ENCODE measurements around the gene NTMT1. TPM values are rescaled to one million over a fixed set of nuclear protein-coding genes. Genes with fewer than 3 reads are reported as not detected.
A peak's percentile ranks its signal among the peaks of the same experiment; 100 is the strongest.

NTMT1 gene
- total and polyA plus RNA-seq, 3 experiments from 2014 or later = 48.6 to 68.9 (median 65.5) TPM

DNA sequence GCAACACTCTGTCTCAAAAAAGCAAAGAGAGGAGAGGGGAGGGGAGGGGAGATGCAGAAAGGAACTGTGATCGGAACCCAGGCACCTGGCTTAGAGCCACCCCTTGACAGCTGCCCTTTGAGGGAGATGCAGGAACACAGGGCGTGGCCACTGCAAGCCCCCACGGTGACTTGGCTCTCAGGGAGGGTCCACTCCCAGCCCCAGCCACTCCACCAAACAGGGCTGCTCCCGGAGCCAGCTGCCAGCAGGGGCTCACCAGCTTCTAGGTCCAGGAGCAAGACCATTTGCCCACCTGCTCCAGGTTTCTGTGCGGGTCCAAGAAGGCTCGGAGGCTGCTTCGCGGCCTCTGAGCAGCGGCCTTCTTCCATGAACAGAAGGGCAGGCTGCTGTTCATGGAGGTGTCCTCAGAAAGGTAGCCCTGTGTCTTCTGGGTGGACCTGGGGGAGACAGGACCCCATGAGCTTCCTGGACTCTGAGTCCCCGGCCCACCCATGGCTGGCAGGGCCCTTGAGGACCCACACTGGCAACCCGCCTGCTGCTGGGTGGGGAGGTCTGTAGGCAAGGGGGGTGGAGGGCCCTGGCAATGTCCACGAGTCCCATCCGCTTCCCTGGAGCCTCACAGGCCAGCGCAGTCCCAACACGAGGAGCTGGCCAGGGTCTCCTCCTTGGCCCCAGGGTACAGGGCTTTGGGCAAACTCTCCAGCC, 13.0 kb upstream of the NTMT1 start:
- H3K27ac ChIP-seq (ENCODE audit: low read depth, low read length) = no peak overlapping the region
- ChIA-PET CTCF (interaction anchor here (1.1 to 2.6 kb wide), 4 partner anchors 11 to 481 kb away, joined by 3 to 24 read pairs (median 16); no protein-coding TSS in a partner anchor), POLR2A (interaction anchor here (0.5 to 0.6 kb wide), 2 partner anchors 176 to 376 kb away, joined by 3 to 4 read pairs; no protein-coding TSS in a partner anchor)
- no peaks in the 10 kb centered on the region for H3K9me3 Mint-ChIP-seq
- H3K4me1 ChIP-seq (ENCODE audit: insufficient read depth, low read length) = peaks cover 22% of the 10 kb centered on the region
- H3K4me3 ChIP-seq (ENCODE audit: low read length) = no peak overlapping the region
- DNase-seq = no peak
- H3K36me3 ChIP-seq (ENCODE audit: insufficient read depth, low read length) = no peaks in the 10 kb centered on the region
- peak overlapping the region in 1 of 8 donors; percentile 39 for H3K27ac Mint-ChIP-seq
- H3K36me3 Mint-ChIP-seq = peaks cover 0 to 2% (median 0%) of the 10 kb centered on the region in 3 donors
- no peak overlapping the region for H3K4me3 Mint-ChIP-seq
- no peaks in the 10 kb centered on the region for H3K27me3 ChIP-seq (ENCODE audit: insufficient read depth, low read length, poor library complexity, severe bottlenecking)
- H3K27me3 Mint-ChIP-seq = peaks cover 4 to 9% of the 10 kb centered on the region in 2 donors
- no peaks in the 10 kb centered on the region for H3K9me3 ChIP-seq (ENCODE audit: low read length)
- peaks cover 11 to 30% (median 14%) of the 10 kb centered on the region in 3 donors for H3K4me1 Mint-ChIP-seq

DNA sequence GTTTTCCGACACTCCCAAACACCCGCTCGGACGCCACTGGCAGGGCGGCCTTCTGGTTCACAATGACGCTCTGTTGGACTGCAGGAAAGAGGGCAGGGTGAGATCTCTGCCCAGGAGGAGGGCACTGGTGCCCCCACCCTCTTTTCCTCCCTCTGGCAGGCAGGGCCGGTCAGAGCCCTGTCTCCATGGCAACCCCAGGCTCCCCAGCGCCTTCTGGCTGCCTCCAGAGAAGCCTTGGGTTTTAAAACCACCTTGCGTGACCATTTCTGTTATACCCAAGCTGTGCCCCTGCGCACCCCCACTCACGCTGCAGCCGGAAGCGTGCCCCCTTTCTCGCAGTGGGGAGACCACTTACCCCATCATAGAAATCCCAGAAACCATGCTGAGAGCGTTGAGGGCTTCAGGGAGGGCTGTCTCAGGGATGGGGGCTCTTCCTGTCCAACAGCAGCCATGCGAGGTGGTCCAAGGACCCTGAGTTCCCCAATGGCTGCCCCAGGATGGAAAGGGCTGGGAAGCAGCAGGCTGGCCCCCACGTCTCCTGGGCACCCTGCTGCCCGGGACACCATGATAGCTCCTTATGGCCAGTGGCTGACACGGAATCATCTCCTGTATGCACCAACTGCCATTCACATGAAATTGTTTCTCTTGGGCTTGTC, 12.3 kb upstream of the NTMT1 start:
- no peak for DNase-seq
- H3K4me1 Mint-ChIP-seq = peaks cover 11 to 26% (median 15%) of the 10 kb centered on the region in 3 donors
- Histone ChIP-seq H3K4me1 (ENCODE audit: insufficient read depth, low read length) (peaks cover 21% of the 10 kb centered on the region), H3K4me3 (ENCODE audit: low read length) (no peak overlapping the region), H3K27me3 (ENCODE audit: insufficient read depth, low read length, poor library complexity, severe bottlenecking) (no peaks in the 10 kb centered on the region), H3K9me3 (ENCODE audit: low read length) (no peaks in the 10 kb centered on the region), H3K27ac (ENCODE audit: low read depth, low read length) (no peak overlapping the region), H3K36me3 (ENCODE audit: insufficient read depth, low read length) (no peaks in the 10 kb centered on the region)
- H3K27me3 Mint-ChIP-seq = peaks cover 9 to 11% of the 10 kb centered on the region in 2 donors
- peak overlapping the region in 1 of 7 donors; percentile 34 for H3K4me3 Mint-ChIP-seq
- peaks cover 0 to 2% (median 0%) of the 10 kb centered on the region in 3 donors for H3K36me3 Mint-ChIP-seq
- H3K27ac Mint-ChIP-seq = peak overlapping the region in 1 of 8 donors; percentile 39
- POLR2A ChIA-PET = interaction anchor here (0.5 kb wide), 1 partner anchor 377 kb away, joined by 3 read pairs; no protein-coding TSS in a partner anchor
- H3K9me3 Mint-ChIP-seq = no peaks in the 10 kb centered on the region
- CTCF ChIA-PET = interaction anchor here (1.1 to 3.6 kb wide), 4 partner anchors 11 to 482 kb away, joined by 3 to 14 read pairs (median 10); no protein-coding TSS in a partner anchor

DNA sequence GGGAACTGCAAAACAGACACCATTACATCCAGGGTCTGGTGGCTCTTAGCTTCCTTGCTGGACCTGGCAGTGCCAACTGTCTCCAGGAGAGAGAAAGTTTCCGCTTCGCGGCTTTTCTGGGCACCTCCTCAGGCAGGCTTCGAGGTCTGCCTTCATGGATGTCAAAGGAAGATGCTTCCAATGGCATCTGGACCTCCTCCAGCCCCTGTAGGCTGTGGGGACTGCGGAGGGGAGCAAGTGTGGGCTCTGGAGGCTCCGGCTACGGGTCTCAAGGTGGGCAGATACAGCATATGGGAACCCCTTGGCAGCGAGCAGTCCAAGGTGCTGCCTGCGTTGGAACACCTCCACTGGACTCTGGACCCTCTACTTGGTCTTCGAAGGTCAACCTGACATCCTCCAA, 11.0 kb upstream of the NTMT1 start:
- H3K4me3 Mint-ChIP-seq = no peak overlapping the region
- ChIA-PET POLR2A (no interaction called here), CTCF (interaction anchor here (1.1 to 3.6 kb wide), 4 partner anchors 9 to 484 kb away, joined by 3 to 14 read pairs (median 10); no protein-coding TSS in a partner anchor)
- Histone ChIP-seq H3K9me3 (ENCODE audit: low read length) (no peaks in the 10 kb centered on the region), H3K27me3 (ENCODE audit: insufficient read depth, low read length, poor library complexity, severe bottlenecking) (peaks cover 11% of the 10 kb centered on the region), H3K27ac (ENCODE audit: low read depth, low read length) (no peak overlapping the region), H3K36me3 (ENCODE audit: insufficient read depth, low read length) (no peaks in the 10 kb centered on the region), H3K4me3 (ENCODE audit: low read length) (no peak overlapping the region), H3K4me1 (ENCODE audit: insufficient read depth, low read length) (peaks cover 13% of the 10 kb centered on the region)
- no peak overlapping the region for H3K27ac Mint-ChIP-seq
- H3K4me1 Mint-ChIP-seq = peaks cover 10 to 24% (median 10%) of the 10 kb centered on the region in 3 donors
- no peak for DNase-seq
- H3K27me3 Mint-ChIP-seq = peaks cover 18% of the 10 kb centered on the region in 2 donors
- H3K36me3 Mint-ChIP-seq = peaks cover 0 to under 1% (median 0%) of the 10 kb centered on the region in 3 donors
- no peaks in the 10 kb centered on the region for H3K9me3 Mint-ChIP-seq

DNA sequence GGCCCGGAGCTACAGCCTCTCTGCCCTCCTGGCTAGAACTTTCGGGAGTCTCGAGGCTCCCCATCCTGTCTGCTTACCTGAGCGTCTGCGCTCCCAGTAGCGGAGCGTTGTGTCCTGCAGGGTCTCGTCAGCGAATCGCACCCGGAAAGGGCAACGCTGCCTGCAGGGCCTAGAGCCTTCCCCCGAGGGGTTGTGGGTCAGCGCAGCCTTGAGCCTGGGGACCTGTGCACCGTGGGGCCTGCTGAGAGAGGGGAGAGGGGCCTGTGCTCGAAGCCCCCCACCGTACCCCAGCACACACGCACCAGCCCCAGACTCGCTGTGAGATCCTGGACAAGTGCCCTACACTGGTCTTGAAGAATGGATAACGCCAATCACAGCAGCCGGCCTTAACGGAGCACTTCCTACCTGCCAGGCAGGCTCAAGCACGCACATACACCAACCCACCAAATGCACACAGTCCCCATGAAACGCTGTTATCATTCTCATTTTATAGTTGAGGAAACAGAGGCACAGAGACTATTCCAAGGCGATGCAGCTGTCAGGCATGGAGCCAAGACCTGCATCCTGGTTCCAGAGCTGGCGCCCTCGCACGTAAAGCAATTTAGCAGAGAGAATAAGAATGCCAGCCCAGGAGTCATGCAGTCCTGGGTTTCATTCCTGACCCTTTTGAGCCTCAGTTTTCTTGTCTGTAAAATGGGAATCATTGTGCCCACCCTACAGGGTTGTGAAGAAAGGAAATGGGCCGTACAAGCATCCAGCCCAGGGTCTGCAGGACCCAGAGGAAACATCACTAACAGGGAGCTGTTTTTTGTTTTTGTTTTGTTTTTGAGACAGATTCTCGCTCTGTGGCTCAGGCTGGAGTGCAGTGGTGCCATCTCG, 10.3 kb upstream of the NTMT1 start:
- H3K36me3 Mint-ChIP-seq = no peaks in the 10 kb centered on the region
- H3K4me1 ChIP-seq (ENCODE audit: insufficient read depth, low read length) = peaks cover 16% of the 10 kb centered on the region
- H3K4me3 ChIP-seq (ENCODE audit: low read length) = no peak overlapping the region
- peaks cover 9 to 23% (median 10%) of the 10 kb centered on the region in 3 donors for H3K4me1 Mint-ChIP-seq
- H3K9me3 Mint-ChIP-seq = no peaks in the 10 kb centered on the region
- H3K4me3 Mint-ChIP-seq = no peak overlapping the region
- no peak overlapping the region for H3K27ac Mint-ChIP-seq
- no peak for DNase-seq
- ChIA-PET CTCF (interaction anchor here (0.7 to 3.6 kb wide), 7 partner anchors 9 to 484 kb away, joined by 3 to 14 read pairs (median 4); no protein-coding TSS in a partner anchor), POLR2A (no interaction called here)
- no peaks in the 10 kb centered on the region for H3K36me3 ChIP-seq (ENCODE audit: insufficient read depth, low read length)
- no peak overlapping the region for H3K27ac ChIP-seq (ENCODE audit: low read depth, low read length)
- peaks cover 15% of the 10 kb centered on the region for H3K27me3 ChIP-seq (ENCODE audit: insufficient read depth, low read length, poor library complexity, severe bottlenecking)
- peaks cover 18% of the 10 kb centered on the region in 2 donors for H3K27me3 Mint-ChIP-seq
- no peaks in the 10 kb centered on the region for H3K9me3 ChIP-seq (ENCODE audit: low read length)

DNA sequence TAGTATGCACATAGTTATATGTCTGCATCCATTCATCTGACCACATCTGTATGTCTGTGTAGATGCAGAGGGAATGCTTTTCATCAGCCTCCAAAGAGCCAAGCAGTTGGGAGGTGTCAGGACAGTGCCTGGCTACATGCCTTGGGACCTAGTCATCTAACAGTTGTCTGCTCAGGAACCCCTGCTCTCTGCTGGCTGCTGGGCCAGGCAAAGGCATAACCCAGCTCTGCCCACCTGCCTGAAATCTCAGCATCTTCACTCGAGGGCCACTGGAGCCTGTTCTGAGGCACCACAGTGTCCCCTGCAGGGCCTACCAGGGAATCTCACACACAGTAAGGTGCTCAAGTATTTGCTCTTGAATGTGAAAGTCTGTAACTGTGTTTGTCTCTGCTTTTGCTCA, 8.8 kb upstream of the NTMT1 start:
- peaks cover 28% of the 10 kb centered on the region for H3K27me3 ChIP-seq (ENCODE audit: insufficient read depth, low read length, poor library complexity, severe bottlenecking)
- H3K4me3 ChIP-seq (ENCODE audit: low read length) = no peak overlapping the region
- ChIA-PET POLR2A (no interaction called here), CTCF (interaction anchor here (1.4 to 3.6 kb wide), 3 partner anchors 443 to 486 kb away, joined by 3 to 11 read pairs (median 4); no protein-coding TSS in a partner anchor)
- H3K27me3 Mint-ChIP-seq = peaks cover 25 to 31% of the 10 kb centered on the region in 2 donors
- DNase-seq = no peak
- no peaks in the 10 kb centered on the region for H3K36me3 Mint-ChIP-seq
- H3K4me1 ChIP-seq (ENCODE audit: insufficient read depth, low read length) = peaks cover 8% of the 10 kb centered on the region
- no peaks in the 10 kb centered on the region for H3K9me3 ChIP-seq (ENCODE audit: low read length)
- no peaks in the 10 kb centered on the region for H3K9me3 Mint-ChIP-seq
- no peaks in the 10 kb centered on the region for H3K36me3 ChIP-seq (ENCODE audit: insufficient read depth, low read length)
- H3K27ac ChIP-seq (ENCODE audit: low read depth, low read length) = no peak overlapping the region
- H3K27ac Mint-ChIP-seq = peak overlapping the region in 1 of 8 donors; percentile 17
- H3K4me3 Mint-ChIP-seq = peak overlapping the region in 1 of 7 donors; percentile 48
- peaks cover 8 to 18% (median 10%) of the 10 kb centered on the region in 3 donors for H3K4me1 Mint-ChIP-seq

DNA sequence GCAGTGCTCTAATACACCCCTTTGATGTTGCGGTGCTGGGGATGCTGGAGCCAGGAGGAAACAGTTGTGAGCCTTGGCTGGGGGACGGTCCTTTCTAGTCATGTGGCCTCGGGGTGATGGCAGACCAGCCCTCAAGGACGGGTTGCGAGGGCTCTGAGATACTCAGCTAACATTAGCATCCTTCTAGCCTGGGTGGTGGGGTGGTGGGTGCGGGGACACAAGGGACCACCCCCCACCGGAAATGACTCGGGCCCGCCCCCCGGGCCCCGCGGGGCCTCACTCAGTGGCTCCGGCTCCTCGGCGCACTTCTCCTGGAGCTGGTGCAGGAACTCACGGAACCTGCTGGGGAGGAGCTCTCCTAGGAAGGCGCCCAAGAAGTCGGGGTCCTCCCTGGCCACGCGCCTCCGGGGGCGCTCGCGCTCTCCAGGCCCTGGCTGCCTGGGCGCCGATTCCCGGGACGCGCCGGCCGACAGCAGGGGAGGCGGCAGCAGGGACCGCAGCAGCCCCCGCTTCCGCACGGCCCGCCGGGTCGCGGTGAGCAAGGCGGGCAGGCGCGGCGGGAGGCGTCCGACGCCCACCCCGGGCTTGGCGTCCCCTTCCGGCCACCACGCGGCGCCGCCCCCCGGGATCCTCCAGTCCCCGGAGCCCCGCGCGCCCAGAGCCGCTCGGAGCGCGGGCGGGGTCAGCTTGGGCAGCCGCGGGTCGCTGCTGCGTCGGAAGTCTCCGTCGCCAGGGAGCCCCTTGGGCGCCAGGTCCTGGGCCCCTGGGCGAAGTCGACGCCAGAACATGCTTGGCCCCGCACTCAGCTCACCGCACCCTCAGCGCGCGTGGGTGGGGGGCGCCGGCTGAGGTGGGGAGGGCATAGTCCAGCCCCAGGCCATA, 5.9 kb upstream of the NTMT1 start:
- Histone ChIP-seq H3K9me3 (ENCODE audit: low read length) (no peaks in the 10 kb centered on the region), H3K27me3 (ENCODE audit: insufficient read depth, low read length, poor library complexity, severe bottlenecking) (peaks cover 28% of the 10 kb centered on the region), H3K4me3 (ENCODE audit: low read length) (no peak overlapping the region), H3K4me1 (ENCODE audit: insufficient read depth, low read length) (peaks cover 19% of the 10 kb centered on the region), H3K27ac (ENCODE audit: low read depth, low read length) (no peak overlapping the region), H3K36me3 (ENCODE audit: insufficient read depth, low read length) (no peaks in the 10 kb centered on the region)
- CTCF ChIA-PET = interaction anchor here (1.0 to 6.3 kb wide), 7 partner anchors 9 to 489 kb away, joined by 4 to 70 read pairs (median 6); no protein-coding TSS in a partner anchor
- Mint-ChIP-seq H3K27me3 (peaks cover 25 to 34% of the 10 kb centered on the region in 2 donors), H3K4me1 (peaks cover 18 to 29% (median 23%) of the 10 kb centered on the region in 3 donors), H3K27ac (no peak overlapping the region), H3K36me3 (no peaks in the 10 kb centered on the region), H3K9me3 (no peaks in the 10 kb centered on the region), H3K4me3 (peak overlapping the region in 3 of 7 donors; percentile 27 to 50 (median 37))
- POLR2A ChIA-PET = interaction anchor here (1.0 kb wide), 1 partner anchor 480 kb away, joined by 4 read pairs; no protein-coding TSS in a partner anchor
- DNase-seq = no peak
